Hepatocyte (in vitro differentiated cells): ENCODE results near the gene SHH. TPM values are rescaled to one million over a fixed set of nuclear protein-coding genes. Genes with fewer than 3 reads are reported as not detected.
"Not testable (repeated sequence)": the region's sequence is repeated elsewhere in the genome, so short reads cannot be mapped to it uniquely, and the experiment has no call there.

Source experiments
- DNase-seq: peaks from one replicate; pipeline ENCODE4 v3.0.0-alpha.2; 2016; ENCODE audit warnings: low spot score
- H2AFZ ChIP-seq: fragments of 200-600 bp; sonication (generic); 2 replicates; pipeline ENCODE4 v1.6.0; 2016; ENCODE audit warnings: antibody characterized with exemption, mild to moderate bottlenecking
- H3K27ac ChIP-seq: fragments of 200-600 bp; sonication (generic); 2 replicates; pipeline ENCODE4 v1.5.1; 2016; ENCODE audit warnings: mild to moderate bottlenecking
- H3K27me3 ChIP-seq: fragments of 200-600 bp; sonication (generic); 2 replicates; pipeline ENCODE4 v1.6.1; 2016
- H3K36me3 ChIP-seq: fragments of 200-600 bp; sonication (generic); replicated peaks from 2 replicates; pipeline ENCODE4 v1.5.1; 2016; ENCODE audit warnings: low read depth; ENCODE audit not compliant: insufficient read depth
- H3K4me1 ChIP-seq: fragments of 200-600 bp; sonication (generic); 2 replicates; pipeline ENCODE4 v1.5.1; 2016; ENCODE audit warnings: mild to moderate bottlenecking, moderate library complexity; ENCODE audit not compliant: insufficient read depth
- H3K4me2 ChIP-seq: fragments of 200-600 bp; sonication (generic); 2 replicates; pipeline ENCODE4 v1.6.0; 2016
- H3K4me3 ChIP-seq: fragments of 200-600 bp; sonication (generic); 2 replicates; pipeline ENCODE4 v1.5.1; 2016; ENCODE audit warnings: mild to moderate bottlenecking
- H3K79me2 ChIP-seq: fragments of 200-600 bp; sonication (generic); 2 replicates; pipeline ENCODE4 v1.6.0; 2017; ENCODE audit warnings: mild to moderate bottlenecking
- H3K9me2 ChIP-seq: fragments of 200-600 bp; sonication (generic); replicated peaks from 2 replicates; pipeline ENCODE4 v1.6.0; 2017; ENCODE audit warnings: mild to moderate bottlenecking; ENCODE audit not compliant: insufficient read depth
- H3K9me3 ChIP-seq: fragments of 200-600 bp; sonication (generic); 2 replicates; pipeline ENCODE4 v1.5.1; 2016; ENCODE audit warnings: low read depth, mild to moderate bottlenecking
- H4K20me1 ChIP-seq: fragments of 200-600 bp; sonication (generic); 2 replicates; pipeline ENCODE4 v1.6.0; 2016; ENCODE audit warnings: mild to moderate bottlenecking; ENCODE audit not compliant: insufficient read depth, poor library complexity, severe bottlenecking
- EZH2 ChIP-seq: fragments of 200-600 bp; sonication (generic); IDR thresholded peaks from 2 replicates; pipeline ENCODE4 v1.6.1; 2016; ENCODE audit warnings: antibody characterized with exemption, mild to moderate bottlenecking, borderline replicate concordance
- EZH2phosphoT487 ChIP-seq: fragments of 200-600 bp; sonication (generic); IDR thresholded peaks from one replicate; pipeline ENCODE4 v1.6.1; 2018; ENCODE audit warnings: antibody characterized with exemption, mild to moderate bottlenecking, low read depth, moderate library complexity; ENCODE audit not compliant: unreplicated experiment, severe bottlenecking
- WGBS: methylation state at CpG from one replicate; pipeline ENCODE4 v1.1.6; 2016; ENCODE audit warnings: low lambda C conversion rate; ENCODE audit errors: missing lambda C conversion rate; 5-methylcytosine and 5-hydroxymethylcytosine counted together
- polyA plus RNA-seq: library from polyadenylated mRNA; unstranded; fragments of >200 nt; fragmentation: Nextera tagmentation; extraction: Ambion mirVana; gene quantifications from 2 replicates; pipeline ENCODE4 v1.2.1, GENCODE V29; 2016
- total RNA-seq: library from RNA; depleted of rRNA; stranded (reverse); fragments of >200 nt; gene quantifications from 2 replicates; pipeline ENCODE4 v1.2.3, GENCODE V29; 2014
- TF ChIP-seq, protein P1 (sequence below): fragments of 200-600 bp; sonication (generic); IDR thresholded peaks from 2 replicates; pipeline ENCODE4 v1.5.1; 2016; ENCODE audit warnings: antibody characterized with exemption, mild to moderate bottlenecking; ENCODE audit not compliant: poor library complexity

Gene SHH
- total and polyA plus RNA-seq, 2 experiments from 2014 or later = 12.1 to 21.2 TPM

GRCh38 chr7:155818820-155819168 lies 6.5 kb upstream of the SHH start:
- Histone ChIP-seq H3K36me3 (no peaks in the 10 kb centered on the region), H3K4me1 (no peaks in the 10 kb centered on the region), H3K4me2 (no peak overlapping the region), H4K20me1 (no peaks in the 10 kb centered on the region), H2AFZ (no peak overlapping the region), H3K79me2 (no peaks in the 10 kb centered on the region), H3K4me3 (no peak overlapping the region), H3K27ac (no peak overlapping the region), H3K9me3 (no peaks in the 10 kb centered on the region), H3K9me2 (no peaks in the 10 kb centered on the region), H3K27me3 (peaks cover 18% of the 10 kb centered on the region)
- no peak for DNase-seq
- 78% methylated on average over 6 of the region's 6 CpGs for WGBS
- no peak for TF ChIP-seq EZH2phosphoT487
- TF ChIP-seq, protein P1, sequence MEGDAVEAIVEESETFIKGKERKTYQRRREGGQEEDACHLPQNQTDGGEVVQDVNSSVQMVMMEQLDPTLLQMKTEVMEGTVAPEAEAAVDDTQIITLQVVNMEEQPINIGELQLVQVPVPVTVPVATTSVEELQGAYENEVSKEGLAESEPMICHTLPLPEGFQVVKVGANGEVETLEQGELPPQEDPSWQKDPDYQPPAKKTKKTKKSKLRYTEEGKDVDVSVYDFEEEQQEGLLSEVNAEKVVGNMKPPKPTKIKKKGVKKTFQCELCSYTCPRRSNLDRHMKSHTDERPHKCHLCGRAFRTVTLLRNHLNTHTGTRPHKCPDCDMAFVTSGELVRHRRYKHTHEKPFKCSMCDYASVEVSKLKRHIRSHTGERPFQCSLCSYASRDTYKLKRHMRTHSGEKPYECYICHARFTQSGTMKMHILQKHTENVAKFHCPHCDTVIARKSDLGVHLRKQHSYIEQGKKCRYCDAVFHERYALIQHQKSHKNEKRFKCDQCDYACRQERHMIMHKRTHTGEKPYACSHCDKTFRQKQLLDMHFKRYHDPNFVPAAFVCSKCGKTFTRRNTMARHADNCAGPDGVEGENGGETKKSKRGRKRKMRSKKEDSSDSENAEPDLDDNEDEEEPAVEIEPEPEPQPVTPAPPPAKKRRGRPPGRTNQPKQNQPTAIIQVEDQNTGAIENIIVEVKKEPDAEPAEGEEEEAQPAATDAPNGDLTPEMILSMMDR = no peak

- Histone ChIP-seq H4K20me1 (no peaks in the 10 kb centered on the region), H3K27ac (no peak overlapping the region), H3K36me3 (no peaks in the 10 kb centered on the region), H3K4me3 (no peak overlapping the region), H3K79me2 (peaks cover 4% of the 10 kb centered on the region), H3K9me3 (no peaks in the 10 kb centered on the region), H3K27me3 (peaks cover 23% of the 10 kb centered on the region), H3K9me2 (no peaks in the 10 kb centered on the region), H2AFZ (no peak overlapping the region), H3K4me1 (no peaks in the 10 kb centered on the region), H3K4me2 (no peak overlapping the region)
- no peak for DNase-seq
- 93% methylated on average over 21 of the region's 21 CpGs for WGBS
- TF ChIP-seq, protein P1 = no peak
- TF ChIP-seq EZH2 (no peak), EZH2phosphoT487 (no peak)
Observed at GRCh38 chr7:155818154-155818819, 6.0 kb upstream of the SHH start.

DNA sequence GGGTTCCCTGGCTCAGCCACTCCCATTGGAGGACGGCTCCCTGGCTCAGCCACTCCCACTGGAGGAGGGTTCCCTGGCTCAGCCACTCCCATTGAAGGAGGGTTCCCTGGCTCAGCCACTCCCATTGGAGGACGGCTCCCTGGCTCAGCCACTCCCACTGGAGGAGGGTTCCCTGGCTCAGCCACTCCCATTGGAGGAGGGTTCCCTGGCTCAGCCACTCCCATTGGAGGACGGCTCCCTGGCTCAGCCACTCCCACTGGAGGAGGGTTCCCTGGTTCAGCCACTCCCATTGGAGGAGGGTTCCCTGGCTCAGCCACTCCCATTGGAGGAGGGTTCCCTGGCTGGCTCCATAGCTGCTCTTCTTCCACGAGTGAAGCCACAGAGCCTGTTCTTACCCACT lies 5.3 kb upstream of the SHH start:
- not testable (repeated sequence) for H3K4me1 ChIP-seq, DNase-seq, H3K36me3 ChIP-seq, H3K9me2 ChIP-seq, H4K20me1 ChIP-seq, H3K4me3 ChIP-seq, H3K4me2 ChIP-seq, H2AFZ ChIP-seq, H3K27ac ChIP-seq, H3K9me3 ChIP-seq
- H3K79me2 ChIP-seq = peaks cover 10% of the 10 kb centered on the region
- WGBS = 82% methylated on average over 2 of the region's 4 CpGs
- peaks cover 30% of the 10 kb centered on the region for H3K27me3 ChIP-seq

- no peak overlapping the region for H3K27ac ChIP-seq
- H3K9me3 ChIP-seq = no peaks in the 10 kb centered on the region
Observed at GRCh38 chr7:155816996-155817395, 4.7 kb upstream of the SHH start.

More at GRCh38 chr7:155816996-155817395, 4.7 kb upstream of the SHH start:
- Histone ChIP-seq H4K20me1 (no peaks in the 10 kb centered on the region), H3K4me3 (no peak overlapping the region), H3K79me2 (peaks cover 10% of the 10 kb centered on the region), H3K9me2 (no peaks in the 10 kb centered on the region), H3K36me3 (no peaks in the 10 kb centered on the region), H3K4me2 (no peak overlapping the region), H3K4me1 (no peaks in the 10 kb centered on the region), H3K27me3 (peaks cover 35% of the 10 kb centered on the region), H2AFZ (no peak overlapping the region)
- no peak for TF ChIP-seq EZH2phosphoT487
- TF ChIP-seq EZH2 = no peak
- TF ChIP-seq, protein P1 = no peak
- WGBS = 94% methylated on average over 14 of the region's 16 CpGs
- no peak for DNase-seq
